GM12878 (cell line): ENCODE results near the gene ITSN1.

Experiments used
- GABPA ChIP-seq: IDR thresholded peaks from 2 replicates; pipeline ENCODE4 v1.6.1; 2014; ENCODE audit warnings: antibody characterized with exemption, low read depth, mild to moderate bottlenecking, inconsistent platforms
- POLR2AphosphoS5 ChIP-seq: IDR thresholded peaks from 2 replicates; pipeline ENCODE4 v1.6.1; 2011; ENCODE audit warnings: mild to moderate bottlenecking, low read length, inconsistent platforms
- RFX5 ChIP-seq: IDR thresholded peaks from 2 replicates; pipeline ENCODE4 v1.6.1; 2011; ENCODE audit warnings: low read depth, low read length, improper control_type of control experiment
- TF ChIP-seq, protein P1 (sequence below), 3 experiments: IDR thresholded peaks in 2 of 3; conservative IDR thresholded peaks in 1 of 3; 2 replicates each; pipeline ENCODE4 v1.5.1; 2011; ENCODE audit warnings: low read depth in 3 of 3, low read length in 3 of 3, mild to moderate bottlenecking in 3 of 3, control low read depth in 2 of 3, moderate library complexity in 2 of 3, inconsistent platforms in 1 of 3, mixed read lengths in 1 of 3; ENCODE audit not compliant: control insufficient read depth in 2 of 3, insufficient read depth in 1 of 3; ENCODE audit errors: extremely low read depth in 1 of 3

DNA sequence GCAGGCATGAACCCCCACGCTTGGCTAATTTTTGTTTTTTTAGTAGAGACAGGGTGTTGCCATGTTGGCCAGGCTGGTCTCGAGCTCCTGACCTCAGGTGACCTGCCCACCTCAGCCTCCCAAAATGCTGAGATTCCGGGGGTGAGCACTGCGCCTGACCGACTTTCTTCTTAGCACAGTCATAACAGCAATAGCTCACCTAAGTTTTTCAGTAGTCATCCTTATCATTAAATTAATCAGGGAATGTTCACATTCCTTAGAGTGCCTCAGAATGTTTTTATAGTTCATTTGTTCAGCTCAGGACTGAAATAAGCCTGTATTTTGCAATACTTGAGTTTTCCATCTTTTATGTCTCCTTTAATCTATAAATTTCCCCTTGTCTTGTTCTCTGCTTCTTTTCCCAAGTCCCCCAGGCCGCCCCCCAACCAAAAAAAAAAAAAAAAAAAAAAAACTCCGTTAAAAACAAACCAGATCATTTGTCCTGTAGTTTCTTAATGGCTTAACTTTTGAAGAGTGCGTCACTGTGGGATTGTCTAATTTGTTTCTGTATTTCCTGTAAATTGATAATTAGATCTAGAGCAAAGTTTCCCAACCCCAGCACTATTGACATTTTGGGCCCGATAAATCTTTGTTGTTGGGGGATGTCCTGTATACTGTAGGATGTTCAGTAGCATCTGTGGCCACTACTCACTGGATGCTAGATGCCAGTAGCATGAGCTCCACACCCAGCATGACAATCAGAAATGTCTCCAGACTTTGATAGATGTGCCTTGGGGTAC, 120.7 kb downstream of the ITSN1 start:
- TF ChIP-seq POLR2AphosphoS5 (no peak), RFX5 (no peak), GABPA (no peak)
- TF ChIP-seq, protein P1, sequence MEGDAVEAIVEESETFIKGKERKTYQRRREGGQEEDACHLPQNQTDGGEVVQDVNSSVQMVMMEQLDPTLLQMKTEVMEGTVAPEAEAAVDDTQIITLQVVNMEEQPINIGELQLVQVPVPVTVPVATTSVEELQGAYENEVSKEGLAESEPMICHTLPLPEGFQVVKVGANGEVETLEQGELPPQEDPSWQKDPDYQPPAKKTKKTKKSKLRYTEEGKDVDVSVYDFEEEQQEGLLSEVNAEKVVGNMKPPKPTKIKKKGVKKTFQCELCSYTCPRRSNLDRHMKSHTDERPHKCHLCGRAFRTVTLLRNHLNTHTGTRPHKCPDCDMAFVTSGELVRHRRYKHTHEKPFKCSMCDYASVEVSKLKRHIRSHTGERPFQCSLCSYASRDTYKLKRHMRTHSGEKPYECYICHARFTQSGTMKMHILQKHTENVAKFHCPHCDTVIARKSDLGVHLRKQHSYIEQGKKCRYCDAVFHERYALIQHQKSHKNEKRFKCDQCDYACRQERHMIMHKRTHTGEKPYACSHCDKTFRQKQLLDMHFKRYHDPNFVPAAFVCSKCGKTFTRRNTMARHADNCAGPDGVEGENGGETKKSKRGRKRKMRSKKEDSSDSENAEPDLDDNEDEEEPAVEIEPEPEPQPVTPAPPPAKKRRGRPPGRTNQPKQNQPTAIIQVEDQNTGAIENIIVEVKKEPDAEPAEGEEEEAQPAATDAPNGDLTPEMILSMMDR (IDR thresholded peaks at IDR 0.05 in 2 of 3, conservative IDR thresholded peaks at IDR 0.05 in 1 of 3; ENCODE audit: control insufficient read depth in 2 of 3, extremely low read depth in 1 of 3, insufficient read depth in 1 of 3, low read depth in 3 of 3, low read length in 3 of 3): no peak
